ENCODE results near the gene EXD2. TPM values are rescaled to one million over a fixed set of nuclear protein-coding genes. Genes with fewer than 3 reads are reported as not detected.

EXD2 gene
- total and polyA plus RNA-seq, 10 of the 15 experiments (the other 5 are each of a cell fraction or from before 2014, with no cell fraction given) = 1.0 to 12.4 (median 4.6) TPM

DNA sequence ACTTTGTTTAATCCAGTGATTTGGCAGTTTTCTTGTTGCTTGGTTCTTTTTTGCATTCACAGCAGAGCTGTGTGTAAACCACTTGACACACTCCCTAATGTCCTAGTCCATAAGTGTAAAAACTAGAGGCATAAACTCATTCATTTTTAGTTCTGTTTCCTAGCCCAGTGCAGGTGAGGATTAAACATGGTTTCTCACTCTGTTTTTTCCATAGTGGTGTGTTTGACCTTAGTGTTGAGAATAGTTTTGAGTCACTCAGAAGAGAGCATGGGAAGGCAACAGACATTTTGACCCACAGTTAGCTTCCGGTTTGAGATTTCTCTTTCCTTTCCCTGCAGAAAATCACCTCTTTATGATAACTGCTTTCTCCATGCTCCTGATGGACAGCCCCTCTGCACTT is 44.4 kb downstream of the EXD2 start:
- ATAC-seq = no peak
- Histone ChIP-seq H3K27ac (ENCODE audit: control insufficient read depth, insufficient read depth) (no peak overlapping the region), H3K9me3 (replicated peaks; ENCODE audit: control insufficient read depth, insufficient read depth, low read length) (no peaks in the 10 kb centered on the region), H3K36me3 (ENCODE audit: control insufficient read depth in 2 of 2, insufficient read depth in 2 of 2, low read length in 1 of 2) (peaks cover 4 to 8% of the 10 kb centered on the region in 2 experiments), H3K4me3 (no peak overlapping the region), H3K27me3 (replicated peaks in 1 of 2; ENCODE audit: control insufficient read depth in 2 of 2, insufficient read depth in 2 of 2, low read length in 1 of 2) (no peaks in the 10 kb centered on the region), H3K79me2 (ENCODE audit: control insufficient read depth, insufficient read depth, low read length) (no peaks in the 10 kb centered on the region), H2AFZ (ENCODE audit: control insufficient read depth, low read depth, low read length) (no peak overlapping the region), H4K20me1 (ENCODE audit: control insufficient read depth, insufficient read depth) (no peaks in the 10 kb centered on the region), H3K4me2 (ENCODE audit: control insufficient read depth, insufficient read depth) (no peak overlapping the region), H3K4me1 (ENCODE audit: control insufficient read depth, insufficient read depth, low read length) (no peaks in the 10 kb centered on the region), H3K9ac (ENCODE audit: control insufficient read depth, insufficient read depth, low read length) (no peak overlapping the region)
- SMC1A ChIA-PET (ENCODE audit: uncharacterized antibody, unreplicated experiment) = interaction anchor here (1.0 to 2.7 kb wide), 4 partner anchors 9 to 224 kb away, joined by 3 to 8 read pairs (median 4); no protein-coding TSS in a partner anchor
- WGBS (ENCODE audit: insufficient coverage, insufficient replicate concordance, low lambda C conversion rate, missing lambda C conversion rate) = 100% methylated on average over 1 of the region's 1 CpG
- CTCF ChIA-PET = interaction anchor here (0.6 to 1.6 kb wide), 2 partner anchors 105 to 367 kb away, joined by 4 read pairs; no protein-coding TSS in a partner anchor
- TF ChIP-seq NRF1 (conservative IDR thresholded peaks at IDR 0.05; ENCODE audit: low read depth, low read length) (no peak), HCFC1 (IDR thresholded peaks at IDR 0.05; ENCODE audit: low read length) (no peak), CBX3 (IDR thresholded peaks at IDR 0.05; ENCODE audit: borderline replicate concordance, low read depth) (no peak), MEF2A (IDR thresholded peaks at IDR 0.05; ENCODE audit: insufficient read depth, low read depth, low read length) (no peak), ZZZ3 (IDR thresholded peaks at IDR 0.05; ENCODE audit: control insufficient read depth, insufficient read length, low read depth) (no peak), ZNF622 (IDR thresholded peaks at IDR 0.05) (no peak), STAT3 (IDR thresholded peaks at IDR 0.05; ENCODE audit: low read depth, low read length) (no peak), WRNIP1 (IDR thresholded peaks at IDR 0.05; ENCODE audit: borderline replicate concordance, low read depth, low read length) (no peak), RFX5 (IDR thresholded peaks at IDR 0.05; ENCODE audit: low read depth, low read length) (no peak), STAT1 (conservative IDR thresholded peaks at IDR 0.05) (no peak), GABPA (IDR thresholded peaks at IDR 0.05; ENCODE audit: low read depth) (no peak), NFYA (IDR thresholded peaks at IDR 0.05; ENCODE audit: borderline replicate concordance, low read depth, low read length) (no peak), POLR2AphosphoS2 (IDR thresholded peaks at IDR 0.05; ENCODE audit: low read depth, low read length) (no peak), EP300 (IDR thresholded peaks at IDR 0.05; ENCODE audit: borderline replicate concordance in 1 of 2, control insufficient read depth in 1 of 2, low read depth in 2 of 2, low read length in 2 of 2) (no peak), ZSCAN29 (IDR thresholded peaks at IDR 0.05) (no peak), NR2C2 (IDR thresholded peaks at IDR 0.05; ENCODE audit: borderline replicate concordance, control insufficient read depth, insufficient read length, low read depth) (no peak)
- TF ChIP-seq, protein P1, sequence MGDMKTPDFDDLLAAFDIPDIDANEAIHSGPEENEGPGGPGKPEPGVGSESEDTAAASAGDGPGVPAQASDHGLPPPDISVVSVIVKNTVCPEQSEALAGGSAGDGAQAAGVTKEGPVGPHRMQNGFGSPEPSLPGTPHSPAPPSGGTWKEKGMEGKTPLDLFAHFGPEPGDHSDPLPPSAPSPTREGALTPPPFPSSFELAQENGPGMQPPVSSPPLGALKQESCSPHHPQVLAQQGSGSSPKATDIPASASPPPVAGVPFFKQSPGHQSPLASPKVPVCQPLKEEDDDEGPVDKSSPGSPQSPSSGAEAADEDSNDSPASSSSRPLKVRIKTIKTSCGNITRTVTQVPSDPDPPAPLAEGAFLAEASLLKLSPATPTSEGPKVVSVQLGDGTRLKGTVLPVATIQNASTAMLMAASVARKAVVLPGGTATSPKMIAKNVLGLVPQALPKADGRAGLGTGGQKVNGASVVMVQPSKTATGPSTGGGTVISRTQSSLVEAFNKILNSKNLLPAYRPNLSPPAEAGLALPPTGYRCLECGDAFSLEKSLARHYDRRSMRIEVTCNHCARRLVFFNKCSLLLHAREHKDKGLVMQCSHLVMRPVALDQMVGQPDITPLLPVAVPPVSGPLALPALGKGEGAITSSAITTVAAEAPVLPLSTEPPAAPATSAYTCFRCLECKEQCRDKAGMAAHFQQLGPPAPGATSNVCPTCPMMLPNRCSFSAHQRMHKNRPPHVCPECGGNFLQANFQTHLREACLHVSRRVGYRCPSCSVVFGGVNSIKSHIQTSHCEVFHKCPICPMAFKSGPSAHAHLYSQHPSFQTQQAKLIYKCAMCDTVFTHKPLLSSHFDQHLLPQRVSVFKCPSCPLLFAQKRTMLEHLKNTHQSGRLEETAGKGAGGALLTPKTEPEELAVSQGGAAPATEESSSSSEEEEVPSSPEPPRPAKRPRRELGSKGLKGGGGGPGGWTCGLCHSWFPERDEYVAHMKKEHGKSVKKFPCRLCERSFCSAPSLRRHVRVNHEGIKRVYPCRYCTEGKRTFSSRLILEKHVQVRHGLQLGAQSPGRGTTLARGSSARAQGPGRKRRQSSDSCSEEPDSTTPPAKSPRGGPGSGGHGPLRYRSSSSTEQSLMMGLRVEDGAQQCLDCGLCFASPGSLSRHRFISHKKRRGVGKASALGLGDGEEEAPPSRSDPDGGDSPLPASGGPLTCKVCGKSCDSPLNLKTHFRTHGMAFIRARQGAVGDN (IDR thresholded peaks at IDR 0.05) = no peak
- TF ChIP-seq, protein P2, sequence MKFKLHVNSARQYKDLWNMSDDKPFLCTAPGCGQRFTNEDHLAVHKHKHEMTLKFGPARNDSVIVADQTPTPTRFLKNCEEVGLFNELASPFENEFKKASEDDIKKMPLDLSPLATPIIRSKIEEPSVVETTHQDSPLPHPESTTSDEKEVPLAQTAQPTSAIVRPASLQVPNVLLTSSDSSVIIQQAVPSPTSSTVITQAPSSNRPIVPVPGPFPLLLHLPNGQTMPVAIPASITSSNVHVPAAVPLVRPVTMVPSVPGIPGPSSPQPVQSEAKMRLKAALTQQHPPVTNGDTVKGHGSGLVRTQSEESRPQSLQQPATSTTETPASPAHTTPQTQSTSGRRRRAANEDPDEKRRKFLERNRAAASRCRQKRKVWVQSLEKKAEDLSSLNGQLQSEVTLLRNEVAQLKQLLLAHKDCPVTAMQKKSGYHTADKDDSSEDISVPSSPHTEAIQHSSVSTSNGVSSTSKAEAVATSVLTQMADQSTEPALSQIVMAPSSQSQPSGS (IDR thresholded peaks at IDR 0.05; ENCODE audit: low read length) = no peak
- RAD21 ChIA-PET (ENCODE audit: unreplicated experiment) = no interaction called here
- no peak for DNase-seq (ENCODE audit: low read depth, low spot score)
- POLR2A ChIA-PET = no interaction called here
- no TSS peak for BruUV-seq (replicated peaks)
- no peak for FAIRE-seq
- in situ Hi-C loops (cut with MboI) (loop anchor here (25.0 kb wide), 1 partner anchor 502 kb away; no protein-coding TSS in a partner anchor), intact Hi-C loops (cut with micrococcal nuclease; ENCODE audit: unreplicated experiment) (no loop called here)
